ENCODE data around the gene CHD6. TPM values are rescaled to one million over a fixed set of nuclear protein-coding genes. Genes with fewer than 3 reads are reported as not detected.

Gene CHD6
- total RNA-seq, 1 experiment from 2014 or later: 46.7 TPM

DNA sequence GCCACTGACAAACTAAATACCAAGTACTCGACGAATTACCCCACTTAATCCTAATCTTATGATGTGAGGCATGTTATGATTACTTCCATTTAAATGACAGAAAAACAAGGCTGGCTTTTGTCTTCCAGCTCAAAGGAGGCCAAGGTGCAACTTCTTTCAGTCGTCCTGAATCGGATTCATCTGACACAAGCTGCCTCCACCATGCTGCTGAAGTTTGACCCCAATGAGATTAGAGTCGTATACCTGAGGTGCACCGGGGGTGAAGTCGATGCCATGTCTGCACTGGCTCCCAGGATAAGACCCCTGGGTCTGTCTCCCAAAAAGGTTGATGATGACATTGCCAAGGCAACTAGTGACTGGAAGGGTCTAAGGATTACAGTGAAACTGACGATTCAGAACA lies 71.0 kb downstream of the CHD6 start:
- DNase-seq (ENCODE audit: low spot score): no peak
- intact Hi-C loops (cut with micrococcal nuclease; ENCODE audit: unreplicated experiment): no loop called here
- Histone ChIP-seq H3K4me1 (ENCODE audit: insufficient read depth, low read length, poor library complexity, severe bottlenecking) (no peaks in the 10 kb centered on the region), H3K27me3 (replicated peaks; ENCODE audit: insufficient read depth, low read depth, low read length, poor library complexity) (no peaks in the 10 kb centered on the region), H3K27ac (ENCODE audit: low read depth, low read length, poor library complexity, severe bottlenecking) (no peak overlapping the region), H3K4me3 (ENCODE audit: low read depth, low read length, poor library complexity, severe bottlenecking) (no peak overlapping the region), H3K9me3 (ENCODE audit: low read depth, low read length, poor library complexity, severe bottlenecking) (no peaks in the 10 kb centered on the region), H3K36me3 (ENCODE audit: insufficient read depth, low read length, poor library complexity, severe bottlenecking) (no peaks in the 10 kb centered on the region)
- POLR2A ChIA-PET (ENCODE audit: low non-redundant PET): no interaction called here
- TF ChIP-seq EZH2 (IDR thresholded peaks at IDR 0.05; ENCODE audit: borderline replicate concordance, low read depth, low read length, poor library complexity, severe bottlenecking): no peak
- TF ChIP-seq, protein P1, sequence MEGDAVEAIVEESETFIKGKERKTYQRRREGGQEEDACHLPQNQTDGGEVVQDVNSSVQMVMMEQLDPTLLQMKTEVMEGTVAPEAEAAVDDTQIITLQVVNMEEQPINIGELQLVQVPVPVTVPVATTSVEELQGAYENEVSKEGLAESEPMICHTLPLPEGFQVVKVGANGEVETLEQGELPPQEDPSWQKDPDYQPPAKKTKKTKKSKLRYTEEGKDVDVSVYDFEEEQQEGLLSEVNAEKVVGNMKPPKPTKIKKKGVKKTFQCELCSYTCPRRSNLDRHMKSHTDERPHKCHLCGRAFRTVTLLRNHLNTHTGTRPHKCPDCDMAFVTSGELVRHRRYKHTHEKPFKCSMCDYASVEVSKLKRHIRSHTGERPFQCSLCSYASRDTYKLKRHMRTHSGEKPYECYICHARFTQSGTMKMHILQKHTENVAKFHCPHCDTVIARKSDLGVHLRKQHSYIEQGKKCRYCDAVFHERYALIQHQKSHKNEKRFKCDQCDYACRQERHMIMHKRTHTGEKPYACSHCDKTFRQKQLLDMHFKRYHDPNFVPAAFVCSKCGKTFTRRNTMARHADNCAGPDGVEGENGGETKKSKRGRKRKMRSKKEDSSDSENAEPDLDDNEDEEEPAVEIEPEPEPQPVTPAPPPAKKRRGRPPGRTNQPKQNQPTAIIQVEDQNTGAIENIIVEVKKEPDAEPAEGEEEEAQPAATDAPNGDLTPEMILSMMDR (conservative IDR thresholded peaks at IDR 0.05; ENCODE audit: low read depth, low read length): no peak
- CTCF ChIA-PET: no interaction called here
- BruUV-seq (replicated peaks): no TSS peak

DNA sequence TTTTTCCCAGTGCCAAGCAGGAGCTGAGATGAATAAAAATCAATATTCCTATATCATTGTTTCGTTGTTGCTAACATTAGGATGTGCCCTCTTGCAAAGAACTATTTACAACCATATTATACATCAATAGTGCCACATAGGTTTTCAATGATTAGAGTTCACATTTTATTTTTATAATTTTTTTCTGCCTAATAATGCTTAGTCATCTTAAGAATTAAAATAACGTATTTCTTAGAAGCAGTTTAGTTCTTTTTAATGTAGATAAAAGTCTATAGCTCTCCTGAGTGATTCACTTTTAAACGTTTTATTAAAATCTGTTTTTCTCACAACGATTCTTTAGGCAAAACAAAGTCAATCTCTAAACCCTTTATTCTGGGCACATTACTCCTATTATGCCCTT lies 71.6 kb downstream of the CHD6 start:
- no peaks in the 10 kb centered on the region for H3K36me3 ChIP-seq (ENCODE audit: insufficient read depth, low read length, poor library complexity, severe bottlenecking)
- CTCF ChIA-PET: no interaction called here
- no peak for DNase-seq (ENCODE audit: low spot score)
- H3K27ac ChIP-seq (ENCODE audit: low read depth, low read length, poor library complexity, severe bottlenecking): no peak overlapping the region
- no peaks in the 10 kb centered on the region for H3K27me3 ChIP-seq (replicated peaks; ENCODE audit: insufficient read depth, low read depth, low read length, poor library complexity)
- no peaks in the 10 kb centered on the region for H3K9me3 ChIP-seq (ENCODE audit: low read depth, low read length, poor library complexity, severe bottlenecking)
- no peak overlapping the region for H3K4me3 ChIP-seq (ENCODE audit: low read depth, low read length, poor library complexity, severe bottlenecking)
- no peaks in the 10 kb centered on the region for H3K4me1 ChIP-seq (ENCODE audit: insufficient read depth, low read length, poor library complexity, severe bottlenecking)
- POLR2A ChIA-PET (ENCODE audit: low non-redundant PET): no interaction called here
- intact Hi-C loops (cut with micrococcal nuclease; ENCODE audit: unreplicated experiment): no loop called here
- no TSS peak for BruUV-seq (replicated peaks)
- TF ChIP-seq EZH2 (IDR thresholded peaks at IDR 0.05; ENCODE audit: borderline replicate concordance, low read depth, low read length, poor library complexity, severe bottlenecking): no peak
- TF ChIP-seq, protein P1 (conservative IDR thresholded peaks at IDR 0.05; ENCODE audit: low read depth, low read length): no peak

DNA sequence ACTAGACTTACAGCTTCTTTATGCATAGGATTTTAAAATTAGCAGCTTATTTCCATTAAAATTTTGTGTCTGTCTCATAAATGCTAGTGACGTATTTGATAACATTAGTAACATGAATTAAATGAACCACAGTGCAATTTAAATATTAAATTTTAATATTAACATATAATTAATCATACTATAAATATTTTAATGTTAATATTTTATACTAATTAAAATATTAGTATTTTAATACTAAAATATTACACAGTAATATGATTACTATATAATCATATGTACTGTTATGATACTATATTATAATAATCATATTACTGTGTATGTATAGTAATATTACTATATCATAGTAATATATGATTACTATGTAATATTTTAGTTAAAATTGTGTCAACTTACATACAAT lies 73.7 kb downstream of the CHD6 start:
- H3K27ac ChIP-seq (ENCODE audit: low read depth, low read length, poor library complexity, severe bottlenecking): no peak overlapping the region

More for the DNA sequence above, 73.7 kb downstream of the CHD6 start:
- Histone ChIP-seq H3K4me1 (ENCODE audit: insufficient read depth, low read length, poor library complexity, severe bottlenecking) (no peaks in the 10 kb centered on the region), H3K4me3 (ENCODE audit: low read depth, low read length, poor library complexity, severe bottlenecking) (no peak overlapping the region), H3K9me3 (ENCODE audit: low read depth, low read length, poor library complexity, severe bottlenecking) (no peaks in the 10 kb centered on the region), H3K27me3 (replicated peaks; ENCODE audit: insufficient read depth, low read depth, low read length, poor library complexity) (no peaks in the 10 kb centered on the region), H3K36me3 (ENCODE audit: insufficient read depth, low read length, poor library complexity, severe bottlenecking) (no peaks in the 10 kb centered on the region)
- intact Hi-C loops (cut with micrococcal nuclease; ENCODE audit: unreplicated experiment): no loop called here
- ChIA-PET CTCF (no interaction called here), POLR2A (ENCODE audit: low non-redundant PET) (no interaction called here)
- BruUV-seq (replicated peaks): no TSS peak
- no peak for DNase-seq (ENCODE audit: low spot score)
- TF ChIP-seq EZH2 (IDR thresholded peaks at IDR 0.05; ENCODE audit: borderline replicate concordance, low read depth, low read length, poor library complexity, severe bottlenecking): no peak
- TF ChIP-seq, protein P1 (conservative IDR thresholded peaks at IDR 0.05; ENCODE audit: low read depth, low read length): no peak

All from A673 (cell line).